Osteoblast (primary cell): ENCODE measurements around the gene INPP4B. TPM values are rescaled to one million over a fixed set of nuclear protein-coding genes. Genes with fewer than 3 reads are reported as not detected.

Experiments
- DNase-seq: peaks from one replicate; pipeline ENCODE4 v3.0.0; 2011; ENCODE audit warnings: low spot score, mixed read lengths; ENCODE audit not compliant: insufficient read length; ENCODE audit errors: missing footprints
- H2AFZ ChIP-seq: 2 replicates; pipeline ENCODE4 v1.6.0; 2011; ENCODE audit warnings: mild to moderate bottlenecking, low read length
- H3K27ac ChIP-seq: 2 replicates; pipeline ENCODE4 v1.5.1; 2011; ENCODE audit warnings: mild to moderate bottlenecking, low read depth, low read length, moderate library complexity
- H3K27me3 ChIP-seq: 2 replicates; pipeline ENCODE4 v1.6.0; 2012; ENCODE audit warnings: mild to moderate bottlenecking, control low read depth, inconsistent platforms, low read length, moderate library complexity; ENCODE audit not compliant: insufficient read depth
- H3K36me3 ChIP-seq: 2 replicates; pipeline ENCODE4 v1.5.1; 2011; ENCODE audit warnings: mild to moderate bottlenecking, low read length, control low read depth, moderate library complexity; ENCODE audit not compliant: insufficient read depth
- H3K4me1 ChIP-seq: 2 replicates; pipeline ENCODE4 v1.5.1; 2011; ENCODE audit warnings: mild to moderate bottlenecking, low read length, control low read depth, moderate library complexity; ENCODE audit not compliant: insufficient read depth
- H3K4me2 ChIP-seq: 2 replicates; pipeline ENCODE4 v1.6.0; 2011; ENCODE audit warnings: mild to moderate bottlenecking, low read length; ENCODE audit not compliant: insufficient read depth
- H3K4me3 ChIP-seq: fragments of 200-600 bp; sonication (generic); 3 replicates; pipeline ENCODE4 v1.5.1; 2012; ENCODE audit warnings: mild to moderate bottlenecking, low read length, inconsistent platforms; ENCODE audit not compliant: insufficient read depth
- H3K79me2 ChIP-seq: 2 replicates; pipeline ENCODE4 v1.6.0; 2012; ENCODE audit warnings: mild to moderate bottlenecking, low read length, control low read depth, inconsistent platforms; ENCODE audit not compliant: insufficient read depth
- H3K9me3 ChIP-seq: 2 replicates; pipeline ENCODE4 v1.5.1; 2011; ENCODE audit warnings: low read depth, low read length, control low read depth
- H4K20me1 ChIP-seq: 2 replicates; pipeline ENCODE4 v1.6.0; 2012; ENCODE audit warnings: mild to moderate bottlenecking, low read length, control low read depth; ENCODE audit not compliant: insufficient read depth
- CTCF ChIP-seq: IDR thresholded peaks from 2 replicates; pipeline ENCODE4 v1.5.1; 2011; ENCODE audit warnings: mild to moderate bottlenecking, low read depth, low read length, moderate library complexity; ENCODE audit errors: extremely low read depth
- total RNA-seq: library from RNA; depleted of rRNA; stranded (reverse); fragments of >200 nt; gene quantifications from 2 replicates; pipeline ENCODE4 v1.2.3, GENCODE V29; 2012

Gene INPP4B
- total RNA-seq, 1 donor: 11.6 TPM

GRCh38 chr4:142043509-142043908 is 802.6 kb downstream of the INPP4B start:
- H2AFZ ChIP-seq: no peak overlapping the region
- no peak overlapping the region for H3K4me3 ChIP-seq
- H3K27ac ChIP-seq: peak overlapping the region; percentile 73
- no peaks in the 10 kb centered on the region for H3K27me3 ChIP-seq
- no peaks in the 10 kb centered on the region for H3K79me2 ChIP-seq
- peak overlapping the region; percentile 26 for H3K4me2 ChIP-seq
- H3K9me3 ChIP-seq: no peaks in the 10 kb centered on the region
- peaks cover 14% of the 10 kb centered on the region for H3K4me1 ChIP-seq
- no peak for TF ChIP-seq CTCF
- DNase-seq: peak; percentile 67
- no peaks in the 10 kb centered on the region for H3K36me3 ChIP-seq
- no peaks in the 10 kb centered on the region for H4K20me1 ChIP-seq

- no peaks in the 10 kb centered on the region for H3K79me2 ChIP-seq
- no peak for TF ChIP-seq CTCF
- no peaks in the 10 kb centered on the region for H3K27me3 ChIP-seq
- H3K27ac ChIP-seq: no peak overlapping the region
- H4K20me1 ChIP-seq: no peaks in the 10 kb centered on the region
- no peak overlapping the region for H3K4me3 ChIP-seq
- H3K36me3 ChIP-seq: no peaks in the 10 kb centered on the region
- no peak overlapping the region for H2AFZ ChIP-seq
- H3K4me1 ChIP-seq: peaks cover 19% of the 10 kb centered on the region
- no peak overlapping the region for H3K4me2 ChIP-seq
- H3K9me3 ChIP-seq: no peaks in the 10 kb centered on the region
- no peak for DNase-seq
Measured at GRCh38 chr4:142041788-142042187, 804.3 kb downstream of the INPP4B start.

- Histone ChIP-seq H3K4me2 (no peak overlapping the region), H2AFZ (peak overlapping the region; percentile 14), H3K27ac (no peak overlapping the region), H3K79me2 (no peaks in the 10 kb centered on the region), H3K27me3 (no peaks in the 10 kb centered on the region), H3K9me3 (no peaks in the 10 kb centered on the region), H4K20me1 (no peaks in the 10 kb centered on the region), H3K4me1 (peaks cover 24% of the 10 kb centered on the region), H3K4me3 (no peak overlapping the region), H3K36me3 (no peaks in the 10 kb centered on the region)
- no peak for TF ChIP-seq CTCF
- DNase-seq: no peak
Measured at GRCh38 chr4:142040043-142040442, 806.1 kb downstream of the INPP4B start.

- no peaks in the 10 kb centered on the region for H3K36me3 ChIP-seq
- TF ChIP-seq CTCF: no peak
- DNase-seq: peak; percentile 5
- no peak overlapping the region for H3K4me3 ChIP-seq
- H4K20me1 ChIP-seq: no peaks in the 10 kb centered on the region
- no peak overlapping the region for H3K27ac ChIP-seq
- no peaks in the 10 kb centered on the region for H3K9me3 ChIP-seq
- no peaks in the 10 kb centered on the region for H3K79me2 ChIP-seq
- no peak overlapping the region for H2AFZ ChIP-seq
- H3K4me2 ChIP-seq: peak overlapping the region; percentile 28
- peaks cover 10% of the 10 kb centered on the region for H3K4me1 ChIP-seq
- no peaks in the 10 kb centered on the region for H3K27me3 ChIP-seq
Measured at GRCh38 chr4:142036795-142037583, 809.1 kb downstream of the INPP4B start.
